Osteocyte (in vitro differentiated cells): Measurements from ENCODE around the gene CMSS1. TPM values are rescaled to one million over a fixed set of nuclear protein-coding genes. Genes with fewer than 3 reads are reported as not detected.
A peak's percentile ranks its signal among the peaks of the same experiment; 100 is the strongest.

ENCODE experiments used
- DNase-seq: peaks from one replicate; pipeline ENCODE4 v3.0.0; 2021; ENCODE audit warnings: mixed read lengths; ENCODE audit not compliant: unreplicated experiment; ENCODE audit errors: extremely low spot score
- H3K27ac Mint-ChIP-seq: one replicate; pipeline ENCODE4 v1.8.0; 2021; ENCODE audit warnings: mild to moderate bottlenecking, mixed read lengths; ENCODE audit not compliant: unreplicated experiment
- H3K27me3 Mint-ChIP-seq: one replicate; pipeline ENCODE4 v1.8.0; 2021; ENCODE audit warnings: mixed read lengths; ENCODE audit not compliant: unreplicated experiment
- H3K36me3 Mint-ChIP-seq: one replicate; pipeline ENCODE4 v1.8.0; 2021; ENCODE audit warnings: mixed read lengths; ENCODE audit not compliant: unreplicated experiment
- H3K4me1 Mint-ChIP-seq: one replicate; pipeline ENCODE4 v1.8.0; 2021; ENCODE audit warnings: mixed read lengths; ENCODE audit not compliant: unreplicated experiment
- H3K4me3 Mint-ChIP-seq: one replicate; pipeline ENCODE4 v1.8.0; 2021; ENCODE audit warnings: mild to moderate bottlenecking, moderate library complexity, mixed read lengths; ENCODE audit not compliant: unreplicated experiment
- H3K9me3 Mint-ChIP-seq: one replicate; pipeline ENCODE4 v1.8.0; 2021; ENCODE audit warnings: mixed read lengths; ENCODE audit not compliant: unreplicated experiment
- CTCF ChIP-seq: fragments of 200-600 bp; sonication (generic); IDR thresholded peaks from 2 replicates; pipeline ENCODE4 v1.5.0; 2021; ENCODE audit warnings: antibody characterized with exemption, mild to moderate bottlenecking, moderate library complexity
- total RNA-seq: library from RNA; stranded (reverse); gene quantifications from 2 replicates; pipeline ENCODE4 v1.2.1, GENCODE V29; 2021

The CMSS1 gene
- total RNA-seq, 1 donor from 2014 or later = 38.5 TPM

- Mint-ChIP-seq H3K4me3 (no peak overlapping the region), H3K27ac (peak overlapping the region; percentile 31), H3K27me3 (no peaks in the 10 kb centered on the region), H3K9me3 (peaks cover 21% of the 10 kb centered on the region), H3K36me3 (peaks cover 27% of the 10 kb centered on the region), H3K4me1 (peaks cover 34% of the 10 kb centered on the region)
- no peak for TF ChIP-seq CTCF
- no peak for DNase-seq
These were observed 337.5 kb downstream of the CMSS1 start for GRCh38 chr3:100155128-100155527.

GRCh38 chr3:100155590-100155989 is 337.9 kb downstream of the CMSS1 start:
- H3K4me1 Mint-ChIP-seq = peaks cover 35% of the 10 kb centered on the region
- peaks cover 21% of the 10 kb centered on the region for H3K9me3 Mint-ChIP-seq
- TF ChIP-seq CTCF = no peak
- peaks cover 25% of the 10 kb centered on the region for H3K36me3 Mint-ChIP-seq
- H3K27me3 Mint-ChIP-seq = no peaks in the 10 kb centered on the region
- H3K27ac Mint-ChIP-seq = peak overlapping the region; percentile 31
- DNase-seq = no peak
- H3K4me3 Mint-ChIP-seq = no peak overlapping the region

GRCh38 chr3:100157685-100158084 is 340.0 kb downstream of the CMSS1 start:
- no peak for TF ChIP-seq CTCF
- Mint-ChIP-seq H3K27me3 (no peaks in the 10 kb centered on the region), H3K4me1 (peaks cover 40% of the 10 kb centered on the region), H3K4me3 (no peak overlapping the region), H3K27ac (no peak overlapping the region), H3K36me3 (peaks cover 26% of the 10 kb centered on the region), H3K9me3 (peaks cover 18% of the 10 kb centered on the region)
- no peak for DNase-seq

- Mint-ChIP-seq H3K4me3 (no peak overlapping the region), H3K36me3 (peaks cover 24% of the 10 kb centered on the region), H3K27ac (no peak overlapping the region), H3K4me1 (peaks cover 46% of the 10 kb centered on the region), H3K27me3 (no peaks in the 10 kb centered on the region), H3K9me3 (peaks cover 16% of the 10 kb centered on the region)
- DNase-seq = no peak
- no peak for TF ChIP-seq CTCF
These were observed 341.3 kb downstream of the CMSS1 start for GRCh38 chr3:100158918-100159330.

- H3K4me3 Mint-ChIP-seq = no peak overlapping the region
- no peaks in the 10 kb centered on the region for H3K27me3 Mint-ChIP-seq
- H3K27ac Mint-ChIP-seq = peak overlapping the region; percentile 71
- peaks cover 16% of the 10 kb centered on the region for H3K9me3 Mint-ChIP-seq
- peaks cover 24% of the 10 kb centered on the region for H3K36me3 Mint-ChIP-seq
- TF ChIP-seq CTCF = no peak
- no peak for DNase-seq
- H3K4me1 Mint-ChIP-seq = peaks cover 52% of the 10 kb centered on the region
These were observed 341.9 kb downstream of the CMSS1 start for GRCh38 chr3:100159331-100160153.
